ENCODE results near the gene FCN1. TPM values are rescaled to one million over a fixed set of nuclear protein-coding genes. Genes with fewer than 3 reads are reported as not detected.
A peak's percentile ranks its signal among the peaks of the same experiment; 100 is the strongest.

FCN1 gene
- total and polyA plus RNA-seq, 10 donors, result 5.2 to 209 (median 44.9) TPM

GRCh38 chr9:134869554-134870300 lies 48.0 kb downstream of the FCN1 start:
- WGBS, 5 donors, result 65 to 95% (median 87%) methylated on average over 11 to 17 of the region's 17 CpGs
- no peaks in the 10 kb centered on the region for H3K4me1 ChIP-seq
- H3K27me3 ChIP-seq (replicated peaks in 1 of 7), result peaks cover 0 to 22% (median 0%) of the 10 kb centered on the region in 7 donors
- TF ChIP-seq CTCF (IDR thresholded peaks at IDR 0.05 in 8 of 11, conservative IDR thresholded peaks at IDR 0.05 in 3 of 11) (no peak), POLR2AphosphoS5 (IDR thresholded peaks at IDR 0.05) (no peak), POLR2A (IDR thresholded peaks at IDR 0.05) (no peak)
- H3K9me3 ChIP-seq, result peaks cover 0 to 6% (median 0%) of the 10 kb centered on the region in 8 donors
- intact Hi-C loops (cut with DNase I; ENCODE audit: low total_unique reads), result no loop called here
- H3K27ac ChIP-seq, result no peak overlapping the region
- no peaks in the 10 kb centered on the region for H3K36me3 ChIP-seq
- H3K4me3 ChIP-seq, result no peak overlapping the region
- no peak for DNase-seq

- Histone ChIP-seq H3K36me3 (no peaks in the 10 kb centered on the region), H3K27me3 (replicated peaks in 1 of 7) (peaks cover 0 to 29% (median 0%) of the 10 kb centered on the region in 7 donors), H3K27ac (no peak overlapping the region), H3K4me3 (no peak overlapping the region), H3K4me1 (no peaks in the 10 kb centered on the region), H3K9me3 (peaks cover 0 to 6% (median 0%) of the 10 kb centered on the region in 8 donors)
- intact Hi-C loops (cut with DNase I; ENCODE audit: low total_unique reads), result no loop called here
- 62 to 84% (median 70%) methylated on average over 25 of the region's 25 CpGs for WGBS, 5 donors
- DNase-seq, result no peak
- TF ChIP-seq POLR2AphosphoS5 (IDR thresholded peaks at IDR 0.05), result no peak
- TF ChIP-seq CTCF (IDR thresholded peaks at IDR 0.05 in 8 of 11, conservative IDR thresholded peaks at IDR 0.05 in 3 of 11), result no peak
- no peak for TF ChIP-seq POLR2A (IDR thresholded peaks at IDR 0.05)
These were observed 48.8 kb downstream of the FCN1 start for GRCh38 chr9:134868751-134869553.

- TF ChIP-seq CTCF (IDR thresholded peaks at IDR 0.05 in 8 of 11, conservative IDR thresholded peaks at IDR 0.05 in 3 of 11) (no peak), POLR2A (IDR thresholded peaks at IDR 0.05) (no peak)
- 90 to 98% (median 94%) methylated on average over 22 of the region's 22 CpGs for WGBS, 5 donors
- Histone ChIP-seq H3K27ac (no peak overlapping the region), H3K9me3 (peaks cover 0 to 6% (median 0%) of the 10 kb centered on the region in 8 donors), H3K36me3 (no peaks in the 10 kb centered on the region), H3K4me1 (no peaks in the 10 kb centered on the region), H3K4me3 (no peak overlapping the region), H3K27me3 (replicated peaks in 1 of 7) (peaks cover 0 to 30% (median 0%) of the 10 kb centered on the region in 7 donors)
- DNase-seq, result peak; percentile 56
- intact Hi-C loops (cut with DNase I; ENCODE audit: low total_unique reads), result no loop called here
These were observed 49.6 kb downstream of the FCN1 start for GRCh38 chr9:134867917-134868750.

Data from spleen (tissue), 11 donors.